HPDE6-E6E7 (cell line): ENCODE results near the gene RBP2.

Experiments used
- DNase-seq: peaks from one replicate; pipeline ENCODE4 v3.0.0; 2011; ENCODE audit warnings: missing footprints; ENCODE audit errors: extremely low spot score

RBP2 gene

DNA sequence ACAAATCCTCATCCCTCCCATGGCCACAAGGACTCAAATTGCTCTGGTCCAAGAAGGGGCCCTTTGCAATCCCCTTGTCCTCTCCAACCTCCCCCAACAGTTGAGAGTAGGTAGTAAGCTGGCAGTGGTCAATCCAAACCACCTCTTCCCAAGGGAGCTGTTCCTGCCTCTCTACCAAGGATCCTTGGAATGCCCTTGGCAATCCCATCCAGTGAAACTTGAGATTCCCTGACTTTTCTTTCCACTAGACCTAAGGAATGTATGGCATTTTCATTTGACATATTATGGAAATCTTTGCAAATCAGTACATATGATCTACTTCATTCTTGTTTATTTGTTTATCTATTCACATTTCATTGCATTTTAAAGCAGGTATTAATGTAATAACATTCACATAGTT, 4.8 kb upstream of the RBP2 start:
- no peak for DNase-seq

DNA sequence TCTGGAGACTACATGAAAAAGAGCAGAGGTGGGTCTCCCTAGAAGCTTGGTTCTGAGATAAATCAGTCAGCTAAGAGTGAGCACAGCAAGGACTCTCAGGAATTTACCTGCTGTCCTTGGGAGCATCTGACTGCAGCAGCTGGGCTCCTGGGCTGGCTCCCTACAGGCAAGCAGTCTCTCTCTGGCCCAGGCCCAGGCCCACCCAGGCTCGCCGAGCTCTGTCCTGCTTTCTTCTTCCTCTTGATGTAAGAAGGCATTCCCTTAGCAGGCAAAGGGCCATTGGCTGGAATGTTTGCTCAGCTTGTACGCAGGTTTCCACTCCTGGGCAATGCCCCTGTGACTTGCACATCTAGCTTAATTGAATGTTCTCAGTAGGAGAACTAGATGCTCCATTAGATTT, 4.3 kb upstream of the RBP2 start:
- DNase-seq, result no peak

DNA sequence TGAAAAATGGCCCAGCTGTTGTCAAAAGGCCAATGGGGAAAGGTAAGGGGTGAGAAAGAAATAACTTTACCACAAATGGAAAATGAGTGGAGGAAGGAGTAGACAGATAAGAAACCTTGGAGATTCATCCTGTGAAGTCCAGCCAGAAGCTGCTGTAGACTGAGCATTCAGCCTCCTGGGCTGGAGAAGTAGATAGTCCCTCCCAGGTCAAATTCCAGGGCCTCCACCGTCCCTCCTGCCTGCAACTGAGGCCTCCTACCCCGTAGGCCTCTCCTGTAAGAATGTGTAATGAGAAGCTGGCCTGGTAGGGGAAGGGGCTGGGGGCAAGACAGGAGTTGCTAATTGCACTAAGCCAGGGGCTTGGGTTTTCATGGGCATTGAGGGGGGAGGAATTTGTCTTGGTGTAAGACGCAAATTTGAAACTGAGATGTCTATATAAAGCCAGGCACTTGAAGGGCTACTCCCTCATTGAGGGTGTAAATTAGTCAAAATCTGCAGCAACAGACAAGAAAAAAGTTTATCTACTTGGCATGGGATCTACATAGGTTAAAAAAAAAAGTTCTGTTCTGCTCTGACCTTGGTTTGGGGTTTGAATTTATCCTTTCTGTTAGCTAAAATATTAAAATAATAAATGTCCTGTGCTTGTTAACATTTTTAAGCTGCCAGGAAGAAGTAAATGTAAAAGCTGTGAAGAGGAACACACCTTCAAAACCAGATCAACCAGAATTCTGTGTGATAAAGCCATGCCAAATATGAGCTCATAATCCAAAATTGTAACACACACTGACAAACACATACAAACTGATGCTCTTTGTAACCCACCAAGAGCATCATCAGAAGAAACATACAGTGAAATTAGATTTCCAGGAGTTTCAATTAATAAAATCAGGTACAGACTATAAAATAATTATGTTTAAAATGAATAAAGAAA, 1.7 kb upstream of the RBP2 start:
- no peak for DNase-seq

DNA sequence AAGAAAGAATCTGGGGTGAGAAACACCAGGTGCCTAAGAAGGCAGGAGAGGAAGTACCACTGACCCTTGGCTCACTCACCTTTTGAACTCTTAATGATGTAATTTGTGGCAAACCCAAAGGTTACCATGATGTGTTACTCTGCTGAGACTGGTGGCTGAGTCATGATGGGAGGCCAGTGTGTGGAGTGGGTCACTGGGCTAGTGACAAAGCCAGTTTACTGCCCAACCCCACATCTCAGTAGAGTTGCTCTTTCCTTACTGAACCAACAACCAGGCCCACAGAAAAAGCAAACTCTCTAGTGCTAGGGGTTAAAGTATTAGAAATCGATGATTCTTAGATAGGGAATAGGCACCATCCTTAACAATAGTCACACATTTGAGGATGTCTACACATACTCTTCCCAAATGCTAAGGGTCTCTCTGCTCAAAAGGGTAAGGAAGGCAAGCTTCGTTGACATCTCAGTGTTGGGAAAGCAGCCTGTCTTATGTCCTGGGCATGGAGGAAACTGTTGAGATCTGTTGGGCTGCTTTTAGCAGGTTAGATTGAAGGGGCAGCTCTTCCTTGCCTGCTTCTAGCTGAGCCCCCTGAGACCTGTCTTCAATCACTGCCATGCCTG, 3.1 kb downstream of the RBP2 start:
- no peak for DNase-seq

DNA sequence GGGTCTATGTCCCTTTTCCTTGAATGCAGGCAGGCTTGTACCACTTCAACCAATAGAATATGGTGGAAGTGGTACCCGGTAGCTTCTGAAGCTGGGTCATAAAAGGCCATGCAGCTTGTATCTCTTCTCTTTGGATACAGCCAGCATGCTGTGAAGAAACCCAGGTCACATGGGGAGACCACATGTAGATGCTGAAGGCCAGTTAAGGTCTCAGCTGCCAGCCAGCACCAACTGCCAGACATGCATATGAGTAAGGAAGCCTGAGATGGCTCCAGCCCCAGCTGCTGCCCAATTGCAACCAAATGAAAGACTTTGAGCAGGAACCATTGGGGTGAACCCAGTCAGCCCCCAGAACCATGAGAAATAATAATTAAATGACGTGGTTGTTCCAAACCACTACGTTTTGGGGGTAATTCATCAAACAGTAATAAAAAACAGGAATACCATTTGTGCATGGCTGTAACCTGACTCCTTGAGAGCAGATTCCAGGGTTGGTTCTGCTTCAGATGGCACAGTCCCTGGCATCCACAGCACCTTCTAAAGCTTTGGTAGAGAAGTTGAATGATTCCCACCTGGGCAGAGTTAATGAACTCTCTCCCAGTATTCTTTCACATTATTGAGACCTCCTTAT, 3.8 kb downstream of the RBP2 start:
- DNase-seq, result no peak

DNA sequence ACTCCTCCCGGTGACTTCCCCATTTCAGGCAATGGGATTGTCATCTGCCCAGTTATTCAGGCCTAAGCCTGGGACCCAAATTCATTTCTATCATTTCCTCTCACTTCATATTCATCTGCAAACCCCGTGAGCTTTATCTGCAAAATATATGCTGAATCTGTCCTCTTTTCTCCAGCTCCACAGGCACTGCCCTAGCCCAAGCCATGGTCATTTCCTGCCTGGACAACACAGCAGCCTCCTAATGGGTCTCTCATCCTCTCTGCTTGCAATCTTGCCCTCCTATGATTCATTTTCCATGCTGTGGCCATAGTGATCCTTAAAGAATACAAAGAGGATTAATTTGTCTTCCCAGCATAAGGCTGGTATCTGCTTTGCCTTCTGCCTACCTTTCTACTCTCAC, 6.1 kb downstream of the RBP2 start:
- DNase-seq, result no peak

DNA sequence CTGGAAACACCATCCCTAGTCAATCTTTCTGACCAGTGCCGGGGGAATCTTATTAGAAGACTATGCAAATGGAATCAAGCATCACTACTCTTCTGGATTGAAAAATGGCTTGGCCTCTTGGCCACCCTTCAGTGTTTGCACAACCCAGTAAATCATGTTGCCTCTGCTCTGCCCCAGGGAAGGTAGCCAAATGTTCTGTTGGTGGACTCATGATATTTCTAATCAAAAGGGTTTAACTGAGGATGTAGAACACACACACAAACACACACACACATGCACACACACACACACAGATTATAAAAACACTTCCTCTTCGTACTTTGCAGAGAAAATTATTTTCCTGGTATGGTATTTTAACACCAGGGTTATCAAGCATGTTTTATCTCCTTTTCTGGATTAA, 7.9 kb downstream of the RBP2 start:
- DNase-seq, result no peak

DNA sequence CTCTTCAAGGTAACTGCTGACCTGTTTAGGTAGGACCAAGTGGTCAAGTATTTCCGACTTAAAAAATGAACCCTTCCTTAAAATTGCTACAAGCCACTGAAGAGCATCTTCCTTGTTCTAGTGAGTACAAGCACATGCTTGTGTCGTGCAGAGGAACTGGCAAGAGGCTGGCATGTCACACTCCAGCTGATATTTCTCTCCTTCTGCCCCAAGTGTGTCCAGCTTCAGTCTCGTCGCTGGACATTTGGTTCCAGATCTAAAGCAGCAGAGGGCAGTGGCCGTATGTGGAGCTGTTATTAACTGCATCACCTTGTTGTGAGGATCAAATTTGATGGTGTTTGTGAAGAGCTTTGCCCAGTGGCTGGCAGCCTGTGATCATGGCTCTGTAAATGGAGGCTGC, 10.0 kb downstream of the RBP2 start:
- no peak for DNase-seq

DNA sequence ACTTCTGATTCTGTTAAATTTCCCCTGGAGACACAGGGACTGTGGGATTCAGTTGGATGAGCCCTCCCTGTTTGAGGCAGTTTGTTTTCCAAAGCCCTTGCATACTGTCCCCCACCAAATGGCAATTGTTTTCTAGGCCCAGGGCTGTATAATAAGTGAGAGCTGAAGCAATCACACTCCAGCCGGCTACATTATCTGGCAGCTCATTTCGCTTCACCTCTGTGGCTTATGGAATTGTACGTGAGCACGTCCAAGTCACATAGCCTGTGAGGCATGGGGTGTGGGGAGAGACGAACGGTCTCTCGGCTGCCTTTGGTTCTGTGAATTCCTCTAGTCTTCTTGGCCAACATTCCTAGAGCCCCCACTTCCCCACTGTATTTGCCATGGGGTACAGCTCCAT, 10.7 kb downstream of the RBP2 start:
- DNase-seq, result no peak

DNA sequence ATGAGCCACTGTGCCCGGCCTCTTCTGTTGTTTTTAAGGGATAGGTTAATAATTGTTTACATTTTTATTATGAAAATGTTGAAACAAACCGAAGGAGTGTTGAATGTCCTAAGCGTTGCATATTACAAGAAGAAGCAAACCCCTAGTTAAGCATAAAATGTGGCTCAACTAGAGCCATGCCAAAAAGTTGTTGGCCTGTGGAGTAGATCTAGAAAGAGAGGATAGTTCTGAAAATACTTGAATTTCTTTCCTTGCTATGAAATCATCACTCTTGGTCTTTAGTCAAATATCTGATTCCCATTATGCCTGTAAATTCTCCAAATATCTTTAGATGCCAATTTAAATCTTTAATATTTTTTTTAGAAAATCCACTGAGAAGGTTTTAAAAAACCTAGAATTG, 12.8 kb downstream of the RBP2 start:
- no peak for DNase-seq

DNA sequence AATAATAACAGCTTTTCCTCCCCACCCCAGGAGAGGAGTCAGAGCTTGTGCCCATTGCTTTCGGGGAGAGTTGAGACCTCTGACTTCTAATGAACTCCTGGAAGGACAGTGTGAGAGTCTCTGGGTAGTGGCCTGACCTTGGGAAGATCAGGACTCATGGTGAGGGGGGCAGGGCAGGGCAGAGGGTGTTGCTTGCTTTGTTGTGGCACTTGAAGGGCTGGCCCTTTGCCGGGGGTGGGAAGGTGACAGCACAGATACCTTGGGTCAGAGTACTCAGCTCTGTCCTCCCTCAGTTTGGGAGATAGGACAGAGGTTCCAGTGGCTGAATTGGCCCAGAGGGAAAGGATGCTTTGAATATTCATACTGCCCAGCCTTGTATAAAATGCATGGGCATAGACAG, 15.8 kb downstream of the RBP2 start:
- no peak for DNase-seq

DNA sequence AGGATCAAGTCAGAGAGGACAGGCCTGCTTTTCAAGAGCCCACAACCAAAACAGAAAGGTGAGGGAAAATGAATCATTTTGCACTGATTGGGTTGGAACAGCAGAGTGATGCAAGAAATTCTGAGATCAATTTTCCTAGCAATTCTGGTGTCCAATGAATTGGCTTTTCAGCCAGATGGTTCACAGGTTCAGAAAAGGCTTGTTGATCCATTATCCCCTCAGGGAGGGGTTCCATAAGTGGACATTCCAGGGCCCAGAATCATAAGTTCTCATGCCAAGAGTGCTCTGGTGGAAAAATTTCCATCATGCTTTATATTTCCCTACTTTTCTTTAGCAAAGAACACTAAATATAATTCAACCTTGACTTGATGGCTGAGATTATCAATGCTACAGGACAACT, 16.2 kb downstream of the RBP2 start:
- no peak for DNase-seq

DNA sequence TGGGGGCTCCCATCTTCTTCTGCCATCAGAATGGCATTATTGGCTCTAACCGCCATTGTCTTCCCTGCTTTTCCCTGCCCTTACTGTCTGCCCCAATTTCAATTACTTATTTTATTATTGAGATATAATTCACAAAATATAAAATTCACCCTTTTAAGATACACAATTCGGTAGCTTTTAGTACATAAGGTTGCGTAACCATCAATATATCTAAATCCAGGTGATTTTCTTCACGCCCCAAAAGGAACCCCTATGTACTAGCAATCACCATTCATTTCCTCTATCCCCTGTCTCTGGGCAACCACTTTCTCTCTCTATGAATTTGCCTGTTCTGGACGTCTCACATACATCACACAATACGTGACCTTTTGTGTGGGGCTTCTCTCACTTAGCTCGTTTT, 18.0 kb downstream of the RBP2 start:
- no peak for DNase-seq

DNA sequence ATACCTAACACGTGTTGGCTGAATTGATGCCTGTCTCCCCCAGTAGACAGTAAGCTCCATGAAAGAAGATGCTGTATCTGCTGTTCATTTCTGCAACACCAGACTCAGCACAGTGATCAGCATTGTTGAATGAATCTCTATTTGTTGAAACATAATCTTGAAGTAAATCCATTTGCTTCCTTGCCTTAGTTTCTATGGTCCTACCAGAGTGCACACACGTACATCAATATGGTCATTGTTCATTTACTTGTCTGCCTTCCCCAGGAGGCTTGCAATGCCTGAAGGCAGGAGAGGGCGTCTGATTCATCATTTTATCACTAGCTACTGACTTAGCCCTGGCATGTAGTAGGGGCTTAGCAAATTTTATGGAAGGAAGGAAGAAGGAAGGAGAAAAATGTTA, 19.2 kb downstream of the RBP2 start:
- DNase-seq, result peak; percentile 33

DNA sequence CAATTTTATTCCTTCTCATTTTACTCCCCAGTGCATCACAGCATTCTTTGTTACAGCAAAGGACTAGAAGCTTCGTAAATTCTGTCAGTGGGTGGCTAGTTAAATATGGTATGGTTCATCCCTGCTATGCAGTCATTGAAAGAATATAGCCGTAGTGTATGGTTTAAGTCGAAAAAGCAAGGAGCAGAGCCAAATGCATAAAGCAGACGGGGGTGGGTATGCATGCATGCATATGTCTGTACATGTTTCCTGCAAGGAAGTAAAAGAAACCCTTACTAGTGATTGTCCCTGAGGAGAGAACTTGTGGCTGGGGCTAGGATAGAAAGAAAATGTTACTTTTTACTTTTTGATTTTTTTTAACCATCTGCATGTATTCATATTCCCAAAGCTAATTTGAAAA, 19.9 kb downstream of the RBP2 start:
- DNase-seq, result no peak

DNA sequence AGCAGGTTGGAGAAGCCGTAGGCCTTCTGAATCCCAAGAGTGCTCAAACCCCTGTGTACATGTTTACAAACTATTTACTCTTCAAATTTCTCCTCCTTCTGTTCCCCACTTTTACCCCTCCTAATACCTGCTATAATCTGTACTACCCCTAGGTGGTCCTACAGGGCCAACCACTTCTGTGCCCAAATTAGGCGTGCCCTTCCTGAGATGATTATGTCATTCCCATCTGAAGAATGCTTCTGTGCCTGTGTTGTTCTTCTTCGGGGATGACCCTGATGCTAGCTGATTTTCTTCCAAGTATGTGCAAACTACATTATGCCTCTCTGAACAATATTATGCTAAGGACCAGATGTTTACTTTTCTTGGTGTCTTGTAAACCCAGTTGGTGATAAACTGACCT, 20.5 kb downstream of the RBP2 start:
- DNase-seq, result no peak

DNA sequence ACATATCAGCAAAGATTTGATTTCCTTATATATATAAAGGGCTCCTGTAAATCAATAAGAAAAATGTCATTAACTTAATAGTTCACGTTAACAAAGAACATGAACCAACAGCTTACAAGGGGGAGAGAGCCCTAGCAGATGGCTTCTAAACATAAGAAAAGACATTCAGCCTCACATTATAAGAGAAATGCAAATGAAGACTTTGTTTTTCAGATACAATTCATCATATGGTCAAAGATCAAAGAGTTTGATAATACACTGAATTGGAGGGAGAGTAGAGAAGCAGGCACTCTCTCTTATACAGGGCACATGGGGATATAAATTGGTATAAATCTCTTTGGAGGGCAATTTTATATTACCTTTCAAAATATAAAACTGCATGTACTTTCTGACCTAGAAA, 21.1 kb downstream of the RBP2 start:
- DNase-seq, result no peak

DNA sequence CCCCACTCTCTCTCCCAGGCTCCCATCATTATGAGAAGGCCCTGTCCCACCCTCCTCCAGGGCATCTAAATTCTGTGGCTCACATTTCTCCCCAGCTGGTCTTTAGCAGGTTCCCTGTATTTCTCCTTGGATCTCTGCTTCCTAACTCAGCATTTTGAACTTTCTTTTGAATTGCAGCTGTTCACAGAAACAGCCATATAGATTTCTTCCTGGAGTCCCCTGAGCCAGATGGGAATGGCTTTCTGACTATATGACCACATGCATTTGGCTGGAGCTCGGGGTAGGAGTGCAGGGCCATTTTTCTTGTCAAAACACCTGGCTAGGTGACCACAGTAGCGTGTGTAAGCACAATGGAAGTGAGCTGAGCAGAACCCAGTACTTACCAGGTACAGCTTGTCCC, 22.0 kb downstream of the RBP2 start:
- DNase-seq, result no peak

DNA sequence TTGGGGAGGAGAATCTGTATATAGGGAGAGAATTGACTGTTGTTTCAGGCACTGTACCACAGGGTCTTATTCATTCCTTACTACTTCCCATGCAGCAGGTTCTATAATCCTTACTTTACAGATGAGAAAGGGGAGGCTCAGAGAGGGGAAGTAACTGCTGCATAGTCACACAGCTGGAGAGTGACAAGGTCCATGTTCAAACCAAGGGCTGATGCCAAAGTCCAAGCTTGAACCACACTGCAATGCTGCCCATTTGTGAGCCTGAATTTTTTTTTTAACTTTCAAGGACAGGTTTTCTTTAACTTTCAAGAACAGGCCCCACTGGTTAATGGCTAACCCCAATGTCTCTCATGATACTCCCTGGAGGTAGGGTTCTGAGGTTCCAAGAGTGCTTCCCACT, 26.2 kb downstream of the RBP2 start:
- no peak for DNase-seq

DNA sequence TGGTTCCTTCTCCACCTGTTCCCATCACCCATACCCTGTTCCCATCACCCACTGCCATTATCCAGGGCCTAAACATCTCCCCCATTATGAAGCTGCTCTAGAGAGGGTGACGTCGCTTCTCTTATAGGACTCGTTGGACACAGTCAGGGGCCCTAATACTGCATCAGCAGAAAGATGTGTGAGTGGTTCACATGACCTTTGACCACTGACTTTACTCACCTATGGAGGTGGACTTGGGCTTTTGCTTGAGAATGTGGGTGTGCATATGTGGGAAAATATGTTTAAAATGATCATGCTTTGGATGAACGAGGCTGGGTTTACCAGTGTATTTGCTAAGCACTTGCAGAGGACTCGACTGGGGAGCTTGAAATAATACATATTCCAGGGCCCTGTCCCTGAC, 26.8 kb downstream of the RBP2 start:
- DNase-seq, result no peak

DNA sequence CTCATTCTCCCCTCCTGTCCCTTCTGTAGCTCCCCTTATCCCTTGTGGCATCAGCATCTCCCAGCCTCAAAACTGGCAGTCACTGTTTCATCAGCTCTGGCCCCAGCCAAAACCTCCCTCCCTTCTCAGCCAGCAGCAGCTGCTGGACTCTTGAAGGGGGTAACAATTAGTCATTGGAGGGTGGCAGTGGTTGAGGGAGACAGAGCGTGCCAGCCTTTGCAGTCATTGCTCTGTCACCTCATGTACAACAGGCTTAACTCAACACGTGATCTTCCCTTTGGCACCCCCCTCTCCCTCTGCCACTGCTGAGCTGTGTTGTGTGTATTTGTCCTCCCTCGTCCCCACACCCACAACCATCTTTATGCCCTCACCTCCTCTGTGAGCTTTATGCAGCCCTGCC, 28.2 kb downstream of the RBP2 start:
- no peak for DNase-seq

DNA sequence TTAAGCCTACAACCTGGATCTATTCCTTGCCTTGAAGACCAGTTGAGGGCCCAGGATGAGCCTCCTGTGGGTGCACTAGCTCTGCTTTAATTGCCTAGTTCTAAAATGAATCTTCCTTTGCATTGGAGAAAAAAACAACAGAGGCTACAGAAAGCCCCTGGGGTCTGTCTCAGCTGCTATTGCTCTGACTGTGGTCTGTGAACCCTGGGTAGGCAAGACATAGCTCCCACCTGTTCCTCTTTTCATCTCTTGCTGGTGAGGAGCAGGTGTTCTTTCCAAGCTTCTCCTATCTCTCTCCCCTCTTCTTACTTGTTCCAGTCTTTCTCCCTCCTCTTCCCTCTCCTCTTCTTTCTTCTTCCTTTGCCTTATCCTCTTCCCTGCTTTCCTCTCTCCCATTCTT, 28.8 kb downstream of the RBP2 start:
- DNase-seq, result no peak

DNA sequence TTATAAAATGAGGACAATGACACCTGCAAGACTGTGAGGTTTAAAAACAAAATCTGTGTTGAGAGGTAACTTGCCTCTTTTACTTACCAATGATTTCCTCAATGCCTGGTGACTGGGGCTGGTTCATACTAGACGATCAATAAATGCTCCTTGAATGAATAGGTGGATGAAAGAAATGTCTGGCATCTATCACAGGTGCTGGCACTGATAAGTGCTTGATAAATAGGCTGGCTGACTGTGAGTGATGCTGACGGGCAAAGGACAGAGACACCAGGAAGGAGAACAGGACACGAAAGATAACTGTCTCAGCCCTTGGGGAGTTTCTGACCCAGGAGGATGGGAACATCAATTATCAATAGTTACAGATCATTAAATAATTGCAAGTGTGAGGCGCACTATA, 31.9 kb downstream of the RBP2 start:
- no peak for DNase-seq
